ENCODE measurements around the gene CEP19.
A peak's percentile ranks its signal among the peaks of the same experiment; 100 is the strongest.

Gene CEP19

GRCh38 chr3:196697270-196697669 lies 14.8 kb downstream of the CEP19 start:
- H4K91ac ChIP-seq (ENCODE audit: low read depth, low read length), result no peak overlapping the region
- H3K23ac ChIP-seq (ENCODE audit: low read length), result no peak overlapping the region
- no peak overlapping the region for H2AK5ac ChIP-seq (ENCODE audit: low read length)
- no peaks in the 10 kb centered on the region for H3K36me3 ChIP-seq (ENCODE audit: control insufficient read depth in 1 of 2, insufficient read depth in 2 of 2, low read length in 2 of 2)
- H3K79me2 ChIP-seq (ENCODE audit: control insufficient read depth, insufficient read depth, low read length, poor library complexity), result no peaks in the 10 kb centered on the region
- no peak overlapping the region for H2AFZ ChIP-seq (ENCODE audit: insufficient read depth, low read length, poor library complexity)
- H3K9ac ChIP-seq (ENCODE audit: low read length), result no peak overlapping the region
- no CpG with 5 or more reads among the region's 5 CpGs for WGBS (ENCODE audit: extremely low coverage, insufficient coverage, insufficient read length)
- H3K4ac ChIP-seq (ENCODE audit: low read depth, low read length), result no peak overlapping the region
- no peak for DNase-seq
- no peak overlapping the region for H3K18ac ChIP-seq (ENCODE audit: low read length)
- H3K4me1 ChIP-seq (ENCODE audit: control insufficient read depth in 1 of 2, insufficient read depth in 2 of 2, low read length in 2 of 2), result peaks cover 0 to 1% of the 10 kb centered on the region in 2 experiments
- no peaks in the 10 kb centered on the region for H3K79me1 ChIP-seq (ENCODE audit: low read length)
- H3K27ac ChIP-seq (ENCODE audit: low read depth, low read length), result no peak overlapping the region
- H2BK120ac ChIP-seq (ENCODE audit: insufficient read depth, low read length, poor library complexity), result no peak overlapping the region
- no peak overlapping the region for H2BK5ac ChIP-seq (ENCODE audit: low read depth, low read length, poor library complexity)
- peaks cover 7% of the 10 kb centered on the region for H3K9me3 ChIP-seq (ENCODE audit: insufficient read depth, low read depth, low read length)
- no peak overlapping the region for H4K12ac ChIP-seq (ENCODE audit: low read depth, low read length)
- no peak overlapping the region for H3K14ac ChIP-seq (ENCODE audit: low read length)
- no peak overlapping the region for H4K8ac ChIP-seq (ENCODE audit: low read depth, low read length)
- H3K4me2 ChIP-seq (ENCODE audit: low read length), result no peak overlapping the region
- H2BK12ac ChIP-seq (ENCODE audit: low read length), result no peak overlapping the region
- H3K27me3 ChIP-seq (ENCODE audit: insufficient read depth, low read length), result no peaks in the 10 kb centered on the region
- H3K4me3 ChIP-seq (ENCODE audit: low read depth, low read length), result no peak overlapping the region

- Histone ChIP-seq H4K12ac (ENCODE audit: low read depth, low read length) (no peak overlapping the region), H4K8ac (ENCODE audit: low read depth, low read length) (no peak overlapping the region), H3K79me1 (ENCODE audit: low read length) (no peaks in the 10 kb centered on the region), H3K23ac (ENCODE audit: low read length) (no peak overlapping the region), H2BK120ac (ENCODE audit: insufficient read depth, low read length, poor library complexity) (no peak overlapping the region), H3K4ac (ENCODE audit: low read depth, low read length) (no peak overlapping the region), H3K79me2 (ENCODE audit: control insufficient read depth, insufficient read depth, low read length, poor library complexity) (no peaks in the 10 kb centered on the region), H2AK5ac (ENCODE audit: low read length) (no peak overlapping the region), H4K91ac (ENCODE audit: low read depth, low read length) (no peak overlapping the region), H3K27me3 (ENCODE audit: insufficient read depth, low read length) (no peaks in the 10 kb centered on the region), H3K18ac (ENCODE audit: low read length) (no peak overlapping the region), H3K9me3 (ENCODE audit: insufficient read depth, low read depth, low read length) (peaks cover 7% of the 10 kb centered on the region), H2BK12ac (ENCODE audit: low read length) (no peak overlapping the region), H3K4me1 (ENCODE audit: control insufficient read depth in 1 of 2, insufficient read depth in 2 of 2, low read length in 2 of 2) (peaks cover 0 to 1% of the 10 kb centered on the region in 2 experiments), H3K27ac (ENCODE audit: low read depth, low read length) (no peak overlapping the region), H3K14ac (ENCODE audit: low read length) (no peak overlapping the region), H3K36me3 (ENCODE audit: control insufficient read depth in 1 of 2, insufficient read depth in 2 of 2, low read length in 2 of 2) (no peaks in the 10 kb centered on the region), H3K4me2 (ENCODE audit: low read length) (no peak overlapping the region), H3K9ac (ENCODE audit: low read length) (no peak overlapping the region), H3K4me3 (ENCODE audit: low read depth, low read length) (no peak overlapping the region), H2AFZ (ENCODE audit: insufficient read depth, low read length, poor library complexity) (no peak overlapping the region), H2BK5ac (ENCODE audit: low read depth, low read length, poor library complexity) (no peak overlapping the region)
- no CpG with 5 or more reads among the region's 5 CpGs for WGBS (ENCODE audit: extremely low coverage, insufficient coverage, insufficient read length)
- DNase-seq, result no peak
Measured at GRCh38 chr3:196695849-196696226, 16.2 kb downstream of the CEP19 start.

DNA sequence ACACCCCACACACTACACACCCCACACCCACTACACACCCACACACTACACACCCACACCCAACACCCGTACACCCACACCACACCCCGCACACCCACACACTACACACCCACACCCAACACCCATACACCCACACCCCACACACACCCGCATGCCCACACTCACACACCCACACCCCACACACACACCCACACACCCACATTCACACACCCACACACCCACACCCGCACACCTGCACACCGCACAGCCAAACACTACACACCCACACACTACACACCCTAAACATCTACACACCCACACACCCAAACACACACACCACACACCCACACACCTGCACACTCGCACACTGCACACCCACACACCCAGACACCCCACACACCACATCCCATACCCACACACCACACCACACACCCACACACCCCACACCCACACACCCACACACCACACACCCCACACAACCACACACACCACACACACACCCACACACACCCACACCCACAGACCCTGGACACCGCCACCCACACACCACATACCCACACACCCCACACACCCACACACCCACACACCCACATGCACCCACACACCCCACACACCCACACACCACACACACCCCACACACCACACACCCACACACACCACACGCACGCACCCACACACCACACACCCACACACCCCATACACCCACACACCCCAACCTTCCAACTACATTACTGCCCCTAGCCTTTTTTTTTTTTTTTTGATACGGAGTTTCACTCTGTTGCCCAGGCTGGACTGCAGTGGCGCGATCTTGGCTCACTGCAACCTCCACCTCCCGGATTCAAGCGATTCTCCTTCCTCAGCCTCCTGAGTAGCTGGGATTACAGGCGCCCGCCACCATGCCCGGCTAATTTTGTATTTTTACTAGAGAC lies 16.9 kb downstream of the CEP19 start:
- H2BK5ac ChIP-seq (ENCODE audit: low read depth, low read length, poor library complexity), result no peak overlapping the region
- H3K4me2 ChIP-seq (ENCODE audit: low read length), result no peak overlapping the region
- H3K14ac ChIP-seq (ENCODE audit: low read length), result no peak overlapping the region
- H3K4ac ChIP-seq (ENCODE audit: low read depth, low read length), result no peak overlapping the region
- no peaks in the 10 kb centered on the region for H3K27me3 ChIP-seq (ENCODE audit: insufficient read depth, low read length)
- H3K4me1 ChIP-seq (ENCODE audit: control insufficient read depth in 1 of 2, insufficient read depth in 2 of 2, low read length in 2 of 2), result peaks cover 0 to 1% of the 10 kb centered on the region in 2 experiments
- H3K18ac ChIP-seq (ENCODE audit: low read length), result no peak overlapping the region
- H3K9ac ChIP-seq (ENCODE audit: low read length), result no peak overlapping the region
- 100% methylated on average over 3 of the region's 17 CpGs for WGBS (ENCODE audit: extremely low coverage, insufficient coverage, insufficient read length)
- no peaks in the 10 kb centered on the region for H3K79me2 ChIP-seq (ENCODE audit: control insufficient read depth, insufficient read depth, low read length, poor library complexity)
- no peak overlapping the region for H4K91ac ChIP-seq (ENCODE audit: low read depth, low read length)
- peaks cover 7% of the 10 kb centered on the region for H3K9me3 ChIP-seq (ENCODE audit: insufficient read depth, low read depth, low read length)
- DNase-seq, result no peak
- H2AFZ ChIP-seq (ENCODE audit: insufficient read depth, low read length, poor library complexity), result no peak overlapping the region
- H3K79me1 ChIP-seq (ENCODE audit: low read length), result no peaks in the 10 kb centered on the region
- H4K12ac ChIP-seq (ENCODE audit: low read depth, low read length), result no peak overlapping the region
- no peak overlapping the region for H3K23ac ChIP-seq (ENCODE audit: low read length)
- H4K8ac ChIP-seq (ENCODE audit: low read depth, low read length), result no peak overlapping the region
- no peak overlapping the region for H2BK12ac ChIP-seq (ENCODE audit: low read length)
- no peaks in the 10 kb centered on the region for H3K36me3 ChIP-seq (ENCODE audit: control insufficient read depth in 1 of 2, insufficient read depth in 2 of 2, low read length in 2 of 2)
- H2BK120ac ChIP-seq (ENCODE audit: insufficient read depth, low read length, poor library complexity), result no peak overlapping the region
- no peak overlapping the region for H2AK5ac ChIP-seq (ENCODE audit: low read length)
- peak overlapping the region; percentile 61 for H3K4me3 ChIP-seq (ENCODE audit: low read depth, low read length)
- no peak overlapping the region for H3K27ac ChIP-seq (ENCODE audit: low read depth, low read length)

DNA sequence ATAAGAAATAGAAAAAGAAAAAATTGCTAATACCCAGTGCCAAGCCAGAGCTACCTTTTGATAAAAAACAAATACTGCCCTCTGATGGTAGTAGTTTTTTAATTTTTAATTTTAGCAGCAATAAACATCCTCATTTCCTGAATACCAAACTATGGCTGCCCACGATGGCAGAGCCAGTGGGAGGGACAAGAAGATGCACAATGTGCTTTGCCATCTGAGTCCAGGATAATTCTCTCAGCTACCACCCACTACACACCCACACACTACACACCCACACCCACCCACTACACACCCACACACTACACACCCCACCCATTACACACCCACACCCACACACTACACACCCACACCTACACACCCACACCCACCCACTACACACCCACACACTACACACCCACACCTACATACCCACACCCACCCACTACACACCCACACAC lies 17.8 kb downstream of the CEP19 start:
- WGBS (ENCODE audit: extremely low coverage, insufficient coverage, insufficient read length), result no CpG with 5 or more reads among the region's 1 CpG
- Histone ChIP-seq H3K4me3 (ENCODE audit: low read depth, low read length) (no peak overlapping the region), H3K9me3 (ENCODE audit: insufficient read depth, low read depth, low read length) (peaks cover 7% of the 10 kb centered on the region), H4K91ac (ENCODE audit: low read depth, low read length) (no peak overlapping the region), H3K27ac (ENCODE audit: low read depth, low read length) (no peak overlapping the region), H3K9ac (ENCODE audit: low read length) (no peak overlapping the region), H3K79me2 (ENCODE audit: control insufficient read depth, insufficient read depth, low read length, poor library complexity) (no peaks in the 10 kb centered on the region), H2BK12ac (ENCODE audit: low read length) (no peak overlapping the region), H2BK5ac (ENCODE audit: low read depth, low read length, poor library complexity) (no peak overlapping the region), H2BK120ac (ENCODE audit: insufficient read depth, low read length, poor library complexity) (no peak overlapping the region), H2AK5ac (ENCODE audit: low read length) (no peak overlapping the region), H2AFZ (ENCODE audit: insufficient read depth, low read length, poor library complexity) (no peak overlapping the region), H3K27me3 (ENCODE audit: insufficient read depth, low read length) (no peaks in the 10 kb centered on the region), H3K18ac (ENCODE audit: low read length) (no peak overlapping the region), H3K36me3 (ENCODE audit: control insufficient read depth in 1 of 2, insufficient read depth in 2 of 2, low read length in 2 of 2) (no peaks in the 10 kb centered on the region), H3K4ac (ENCODE audit: low read depth, low read length) (no peak overlapping the region), H3K79me1 (ENCODE audit: low read length) (no peaks in the 10 kb centered on the region), H4K12ac (ENCODE audit: low read depth, low read length) (no peak overlapping the region), H3K4me1 (ENCODE audit: control insufficient read depth in 1 of 2, insufficient read depth in 2 of 2, low read length in 2 of 2) (no peaks in the 10 kb centered on the region), H4K8ac (ENCODE audit: low read depth, low read length) (no peak overlapping the region), H3K23ac (ENCODE audit: low read length) (no peak overlapping the region), H3K14ac (ENCODE audit: low read length) (no peak overlapping the region), H3K4me2 (ENCODE audit: low read length) (no peak overlapping the region)
- no peak for DNase-seq

All from trophoblast cell (in vitro differentiated cells and primary cell).